OCI-LY3 (cell line): ENCODE results near the gene PTPRM.

ENCODE experiments used
- H2AFZ ChIP-seq: fragments of 200-600, 300-600 bp; shearing (Covaris generic); 2 replicates; pipeline ENCODE4 v1.6.0; 2014; ENCODE audit warnings: antibody characterized with exemption, low read depth, low read length
- H3K27ac ChIP-seq: fragments of 200-600, 300-600 bp; sonication (generic); 2 replicates; pipeline ENCODE4 v1.5.1; 2014; ENCODE audit warnings: mild to moderate bottlenecking, low read length, moderate library complexity, mixed read lengths
- H3K27me3 ChIP-seq: fragments of 200-600, 300-600 bp; sonication (generic); 2 replicates; pipeline ENCODE4 v1.6.1; 2014; ENCODE audit warnings: low read depth, low read length, mixed read lengths
- H3K36me3 ChIP-seq: fragments of 200-600, 300-600 bp; sonication (generic); replicated peaks from 2 replicates; pipeline ENCODE3; 2014; ENCODE audit warnings: low read depth, low read length, mixed read lengths
- H3K4me1 ChIP-seq: fragments of 300-600, 200-600 bp; sonication (generic); 2 replicates; pipeline ENCODE4 v1.6.1; 2014; ENCODE audit warnings: low read length, mixed read lengths
- H3K4me2 ChIP-seq: fragments of 200-600, 300-600 bp; sonication (generic); 2 replicates; pipeline ENCODE4 v1.6.1; 2014; ENCODE audit warnings: low read length, mixed read lengths
- H3K4me3 ChIP-seq: fragments of 300-600, 200-600 bp; sonication (generic); 2 replicates; pipeline ENCODE4 v1.5.1; 2014; ENCODE audit warnings: antibody characterized with exemption, mild to moderate bottlenecking, low read length, moderate library complexity
- H3K79me2 ChIP-seq: fragments of 300-600, 200-600 bp; shearing (Covaris generic); 2 replicates; pipeline ENCODE4 v1.6.1; 2014; ENCODE audit warnings: mild to moderate bottlenecking, low read length, mixed read lengths
- H3K9ac ChIP-seq: fragments of 300-600, 200-600 bp; shearing (Covaris generic); 2 replicates; pipeline ENCODE4 v1.6.0; 2014; ENCODE audit warnings: mild to moderate bottlenecking, low read length, moderate library complexity
- H3K9me3 ChIP-seq: fragments of 200-600, 300-600 bp; shearing (Covaris generic); 2 replicates; pipeline ENCODE4 v1.6.1; 2014; ENCODE audit warnings: low read length, mixed read lengths; ENCODE audit not compliant: insufficient read depth
- H4K20me1 ChIP-seq: fragments of 200-600, 300-600 bp; sonication (generic); 2 replicates; pipeline ENCODE4 v1.6.1; 2016; ENCODE audit warnings: low read length, mixed read lengths; ENCODE audit not compliant: insufficient read depth
- EZH2phosphoT487 ChIP-seq: fragments of 200-600 bp; shearing (Covaris generic); IDR thresholded peaks from 2 replicates; pipeline ENCODE4 v1.6.1; 2018; ENCODE audit warnings: antibody characterized with exemption, mixed run types, low read depth
- TF ChIP-seq, protein P1 (sequence below): fragments of 200-600, 300-600 bp; sonication (generic); IDR thresholded peaks from 2 replicates; pipeline ENCODE4 v1.5.1; 2014; ENCODE audit warnings: antibody characterized with exemption, low read length, low read depth

Gene PTPRM

DNA sequence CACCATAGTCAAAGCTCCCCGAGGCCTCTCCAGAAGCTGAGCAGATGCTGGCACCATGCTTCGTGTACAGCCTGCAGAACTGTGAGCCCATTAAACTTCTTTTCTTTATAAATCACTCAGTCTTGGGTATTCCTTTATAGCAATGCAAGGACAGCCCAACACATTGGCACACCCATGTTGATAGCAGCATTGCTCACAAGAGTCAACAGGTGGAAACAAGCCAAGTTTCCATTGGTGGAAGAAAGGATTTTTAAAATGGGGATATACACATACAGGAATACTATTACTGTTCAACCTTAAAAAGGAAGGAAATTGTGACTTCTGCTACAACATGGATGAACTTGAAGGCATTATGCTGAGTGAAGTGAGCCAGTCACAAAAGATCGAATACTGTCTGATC lies 855.3 kb downstream of the PTPRM start:
- H3K4me1 ChIP-seq: no peaks in the 10 kb centered on the region
- H3K27ac ChIP-seq: no peak overlapping the region
- TF ChIP-seq, protein P1, sequence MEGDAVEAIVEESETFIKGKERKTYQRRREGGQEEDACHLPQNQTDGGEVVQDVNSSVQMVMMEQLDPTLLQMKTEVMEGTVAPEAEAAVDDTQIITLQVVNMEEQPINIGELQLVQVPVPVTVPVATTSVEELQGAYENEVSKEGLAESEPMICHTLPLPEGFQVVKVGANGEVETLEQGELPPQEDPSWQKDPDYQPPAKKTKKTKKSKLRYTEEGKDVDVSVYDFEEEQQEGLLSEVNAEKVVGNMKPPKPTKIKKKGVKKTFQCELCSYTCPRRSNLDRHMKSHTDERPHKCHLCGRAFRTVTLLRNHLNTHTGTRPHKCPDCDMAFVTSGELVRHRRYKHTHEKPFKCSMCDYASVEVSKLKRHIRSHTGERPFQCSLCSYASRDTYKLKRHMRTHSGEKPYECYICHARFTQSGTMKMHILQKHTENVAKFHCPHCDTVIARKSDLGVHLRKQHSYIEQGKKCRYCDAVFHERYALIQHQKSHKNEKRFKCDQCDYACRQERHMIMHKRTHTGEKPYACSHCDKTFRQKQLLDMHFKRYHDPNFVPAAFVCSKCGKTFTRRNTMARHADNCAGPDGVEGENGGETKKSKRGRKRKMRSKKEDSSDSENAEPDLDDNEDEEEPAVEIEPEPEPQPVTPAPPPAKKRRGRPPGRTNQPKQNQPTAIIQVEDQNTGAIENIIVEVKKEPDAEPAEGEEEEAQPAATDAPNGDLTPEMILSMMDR: no peak
- TF ChIP-seq EZH2phosphoT487: no peak
- no peaks in the 10 kb centered on the region for H3K79me2 ChIP-seq
- H3K4me2 ChIP-seq: no peak overlapping the region
- H3K27me3 ChIP-seq: peaks cover 9% of the 10 kb centered on the region
- H4K20me1 ChIP-seq: no peaks in the 10 kb centered on the region
- H3K36me3 ChIP-seq: no peaks in the 10 kb centered on the region
- no peak overlapping the region for H2AFZ ChIP-seq
- H3K4me3 ChIP-seq: no peak overlapping the region
- no peak overlapping the region for H3K9ac ChIP-seq
- H3K9me3 ChIP-seq: no peaks in the 10 kb centered on the region

- no peak overlapping the region for H2AFZ ChIP-seq
- no peaks in the 10 kb centered on the region for H3K79me2 ChIP-seq
- H3K4me3 ChIP-seq: no peak overlapping the region
- no peaks in the 10 kb centered on the region for H3K4me1 ChIP-seq
- H3K36me3 ChIP-seq: no peaks in the 10 kb centered on the region
- no peaks in the 10 kb centered on the region for H3K9me3 ChIP-seq
- TF ChIP-seq, protein P1: no peak
- no peak for TF ChIP-seq EZH2phosphoT487
- H3K27ac ChIP-seq: no peak overlapping the region
- H3K9ac ChIP-seq: no peak overlapping the region
- H4K20me1 ChIP-seq: no peaks in the 10 kb centered on the region
- H3K4me2 ChIP-seq: no peak overlapping the region
- peaks cover 3% of the 10 kb centered on the region; the same call in 1 of the 2 replicates for H3K27me3 ChIP-seq
Measured at GRCh38 chr18:8423051-8423557, 856.0 kb downstream of the PTPRM start.

DNA sequence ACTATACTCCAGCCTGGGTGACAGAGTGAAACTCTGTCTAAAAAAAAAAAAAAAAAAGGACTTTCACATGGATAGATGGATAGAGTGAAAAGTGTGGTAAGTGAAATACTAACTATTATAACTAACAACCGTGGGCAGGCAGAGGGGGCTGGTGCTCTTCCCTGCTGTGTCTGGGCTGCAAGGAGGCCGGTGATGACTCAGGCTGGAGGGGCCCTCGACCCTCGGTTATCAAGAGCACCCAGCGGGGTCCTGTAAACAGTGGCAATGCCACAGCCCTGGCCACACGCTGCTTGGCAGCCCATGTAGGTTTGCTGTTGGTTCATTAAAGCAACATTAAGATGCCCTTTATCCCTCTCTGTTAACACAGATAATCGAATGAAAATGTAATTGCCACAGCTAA lies 857.4 kb downstream of the PTPRM start:
- Histone ChIP-seq H3K79me2 (no peaks in the 10 kb centered on the region), H3K27me3 (no peaks in the 10 kb centered on the region; the same call in 1 of the 2 replicates), H3K27ac (no peak overlapping the region), H3K4me2 (no peak overlapping the region), H3K9ac (no peak overlapping the region), H3K4me3 (no peak overlapping the region), H3K4me1 (no peaks in the 10 kb centered on the region), H2AFZ (no peak overlapping the region), H3K36me3 (no peaks in the 10 kb centered on the region), H4K20me1 (no peaks in the 10 kb centered on the region), H3K9me3 (no peaks in the 10 kb centered on the region)
- TF ChIP-seq EZH2phosphoT487: no peak
- TF ChIP-seq, protein P1: no peak

DNA sequence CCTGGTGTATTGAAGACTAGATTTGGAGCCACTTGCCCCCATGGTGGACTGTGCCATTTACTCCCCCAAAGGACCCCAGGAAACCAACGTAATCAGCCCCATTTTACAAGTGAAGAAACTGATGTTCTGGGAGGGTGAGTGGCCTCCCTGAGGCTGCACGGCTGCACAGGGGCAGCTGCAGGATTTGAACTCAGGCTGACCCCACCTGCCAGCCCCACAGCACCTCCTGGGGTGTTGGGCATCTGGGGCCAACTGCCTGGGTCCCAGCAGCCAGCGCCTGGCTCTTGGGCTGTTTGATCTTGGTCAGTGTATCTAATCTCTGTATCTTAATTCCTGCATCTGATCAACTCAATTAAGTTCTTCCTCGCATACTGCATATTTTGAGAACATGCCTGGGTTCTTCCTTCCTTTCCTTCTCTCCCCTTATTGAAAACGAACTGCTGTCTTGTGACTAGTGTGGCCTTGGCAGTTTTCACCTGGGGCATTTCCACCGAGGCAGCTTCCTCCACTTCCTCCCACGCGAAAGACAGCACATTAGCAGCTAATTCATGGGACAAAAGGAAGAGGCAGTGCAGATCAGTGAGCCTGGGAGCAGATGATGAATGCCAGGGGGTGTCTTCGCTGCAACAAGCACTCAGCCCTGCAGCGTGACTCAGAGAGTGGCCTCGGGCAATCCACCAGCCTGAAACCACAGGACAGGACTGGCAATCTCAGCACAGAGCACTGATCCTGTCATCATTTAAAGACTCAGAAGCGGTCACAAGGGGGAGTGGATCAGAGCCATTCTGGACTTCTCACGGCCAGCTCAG lies 858.0 kb downstream of the PTPRM start:
- H2AFZ ChIP-seq: no peak overlapping the region
- H3K4me1 ChIP-seq: no peaks in the 10 kb centered on the region
- no peaks in the 10 kb centered on the region for H3K36me3 ChIP-seq
- no peak overlapping the region for H3K9ac ChIP-seq
- no peak overlapping the region for H3K4me3 ChIP-seq
- H4K20me1 ChIP-seq: no peaks in the 10 kb centered on the region
- H3K4me2 ChIP-seq: no peak overlapping the region
- no peak for TF ChIP-seq EZH2phosphoT487
- TF ChIP-seq, protein P1: no peak
- no peaks in the 10 kb centered on the region for H3K79me2 ChIP-seq
- H3K27me3 ChIP-seq: no peaks in the 10 kb centered on the region
- no peak overlapping the region for H3K27ac ChIP-seq
- H3K9me3 ChIP-seq: no peaks in the 10 kb centered on the region
